ENCODE measurements around the gene PANX2. TPM values are rescaled to one million over a fixed set of nuclear protein-coding genes. Genes with fewer than 3 reads are reported as not detected.

PANX2 gene
- total and polyA plus RNA-seq, 2 of the 13 experiments (the other 11 are each of a cell fraction or from before 2014, with no cell fraction given), result 0.15 to 1.1 TPM

DNA sequence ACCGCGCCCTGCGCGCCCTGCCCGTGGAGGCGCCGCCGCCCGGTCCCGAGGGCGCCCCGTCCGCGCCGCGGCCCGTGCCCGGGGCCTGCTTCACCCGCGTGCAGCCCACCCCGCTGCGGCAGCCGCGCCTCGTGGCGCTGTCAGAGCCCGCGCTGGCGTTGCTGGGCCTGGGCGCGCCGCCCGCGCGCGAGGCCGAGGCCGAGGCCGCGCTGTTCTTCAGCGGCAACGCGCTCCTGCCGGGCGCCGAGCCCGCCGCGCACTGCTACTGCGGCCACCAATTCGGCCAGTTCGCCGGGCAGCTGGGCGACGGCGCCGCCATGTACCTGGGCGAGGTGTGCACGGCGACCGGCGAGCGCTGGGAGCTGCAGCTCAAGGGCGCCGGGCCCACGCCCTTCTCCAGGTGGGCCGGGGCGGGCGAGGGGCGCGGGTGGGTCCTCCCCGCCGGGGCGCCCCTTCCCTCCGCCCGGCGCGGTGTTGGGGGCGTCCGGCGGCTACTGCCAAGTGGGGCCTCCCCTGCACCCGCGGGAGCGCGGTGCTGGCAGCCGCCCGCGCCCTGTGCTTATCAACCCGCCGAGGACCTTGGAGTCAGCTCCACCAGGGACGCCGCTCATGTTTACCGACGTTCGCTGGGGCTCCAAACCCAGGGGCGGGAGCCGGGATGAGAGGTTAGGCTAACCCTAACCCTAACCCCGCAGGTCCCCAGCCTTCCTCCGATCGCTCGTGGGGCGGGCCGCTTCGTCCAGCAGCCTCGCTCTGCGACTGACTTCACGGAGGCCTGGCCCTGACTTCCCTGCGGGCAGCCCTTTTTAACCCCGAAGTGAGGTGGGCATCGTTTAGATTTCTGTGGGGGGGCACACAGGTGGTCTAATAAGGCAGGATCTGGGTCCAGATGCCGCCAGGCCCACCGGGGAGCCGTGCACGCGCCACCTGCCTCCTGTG lies 30.9 kb downstream of the PANX2 start (continued):
- TF ChIP-seq, protein P1, sequence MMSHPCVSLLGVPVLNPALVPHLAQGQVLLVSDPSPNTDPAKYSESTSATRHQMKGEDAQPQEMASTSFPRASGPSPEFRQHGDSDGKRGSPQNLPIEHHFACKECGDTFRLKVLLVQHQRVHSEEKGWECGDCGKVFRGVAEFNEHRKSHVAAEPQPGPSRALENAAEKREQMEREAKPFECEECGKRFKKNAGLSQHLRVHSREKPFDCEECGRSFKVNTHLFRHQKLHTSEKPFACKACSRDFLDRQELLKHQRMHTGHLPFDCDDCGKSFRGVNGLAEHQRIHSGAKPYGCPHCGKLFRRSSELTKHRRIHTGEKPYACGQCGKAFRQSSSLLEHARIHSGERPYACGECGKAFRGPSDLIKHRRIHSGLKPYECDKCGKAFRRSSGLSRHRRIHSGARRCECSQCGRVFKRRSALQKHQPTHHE (CRISPR knock-in tag; IDR thresholded peaks at IDR 0.05; ENCODE audit: borderline replicate concordance), result 0 out of 2 replicates have a peak, but pooled peaks have one; percentile 8
- TF ChIP-seq, protein P2, sequence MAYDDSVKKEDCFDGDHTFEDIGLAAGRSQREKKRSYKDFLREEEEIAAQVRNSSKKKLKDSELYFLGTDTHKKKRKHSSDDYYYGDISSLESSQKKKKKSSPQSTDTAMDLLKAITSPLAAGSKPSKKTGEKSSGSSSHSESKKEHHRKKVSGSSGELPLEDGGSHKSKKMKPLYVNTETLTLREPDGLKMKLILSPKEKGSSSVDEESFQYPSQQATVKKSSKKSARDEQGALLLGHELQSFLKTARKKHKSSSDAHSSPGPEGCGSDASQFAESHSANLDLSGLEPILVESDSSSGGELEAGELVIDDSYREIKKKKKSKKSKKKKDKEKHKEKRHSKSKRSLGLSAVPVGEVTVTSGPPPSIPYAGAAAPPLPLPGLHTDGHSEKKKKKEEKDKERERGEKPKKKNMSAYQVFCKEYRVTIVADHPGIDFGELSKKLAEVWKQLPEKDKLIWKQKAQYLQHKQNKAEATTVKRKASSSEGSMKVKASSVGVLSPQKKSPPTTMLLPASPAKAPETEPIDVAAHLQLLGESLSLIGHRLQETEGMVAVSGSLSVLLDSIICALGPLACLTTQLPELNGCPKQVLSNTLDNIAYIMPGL (CRISPR knock-in tag; IDR thresholded peaks at IDR 0.05; ENCODE audit: borderline replicate concordance in 1 of 2, low read depth in 1 of 2), result peak in 1 of 2 experiments; percentile 16; a peak in 1 of 4 replicates
- TF ChIP-seq YEATS4 (CRISPR knock-in tag; IDR thresholded peaks at IDR 0.05; ENCODE audit: borderline replicate concordance) (peak; percentile 24; the same call in 1 of the 2 replicates), AGO2 (optimal IDR thresholded peaks at IDR 0.05; ENCODE audit: low read depth, low read length) (peak; percentile 75), TAF15 (IDR thresholded peaks at IDR 0.05; ENCODE audit: low read depth, low read length, poor library complexity, severe bottlenecking) (no peak), NAIF1 (CRISPR knock-in tag; IDR thresholded peaks at IDR 0.05; ENCODE audit: borderline replicate concordance) (no peak)
- TF ChIP-seq, protein P3, sequence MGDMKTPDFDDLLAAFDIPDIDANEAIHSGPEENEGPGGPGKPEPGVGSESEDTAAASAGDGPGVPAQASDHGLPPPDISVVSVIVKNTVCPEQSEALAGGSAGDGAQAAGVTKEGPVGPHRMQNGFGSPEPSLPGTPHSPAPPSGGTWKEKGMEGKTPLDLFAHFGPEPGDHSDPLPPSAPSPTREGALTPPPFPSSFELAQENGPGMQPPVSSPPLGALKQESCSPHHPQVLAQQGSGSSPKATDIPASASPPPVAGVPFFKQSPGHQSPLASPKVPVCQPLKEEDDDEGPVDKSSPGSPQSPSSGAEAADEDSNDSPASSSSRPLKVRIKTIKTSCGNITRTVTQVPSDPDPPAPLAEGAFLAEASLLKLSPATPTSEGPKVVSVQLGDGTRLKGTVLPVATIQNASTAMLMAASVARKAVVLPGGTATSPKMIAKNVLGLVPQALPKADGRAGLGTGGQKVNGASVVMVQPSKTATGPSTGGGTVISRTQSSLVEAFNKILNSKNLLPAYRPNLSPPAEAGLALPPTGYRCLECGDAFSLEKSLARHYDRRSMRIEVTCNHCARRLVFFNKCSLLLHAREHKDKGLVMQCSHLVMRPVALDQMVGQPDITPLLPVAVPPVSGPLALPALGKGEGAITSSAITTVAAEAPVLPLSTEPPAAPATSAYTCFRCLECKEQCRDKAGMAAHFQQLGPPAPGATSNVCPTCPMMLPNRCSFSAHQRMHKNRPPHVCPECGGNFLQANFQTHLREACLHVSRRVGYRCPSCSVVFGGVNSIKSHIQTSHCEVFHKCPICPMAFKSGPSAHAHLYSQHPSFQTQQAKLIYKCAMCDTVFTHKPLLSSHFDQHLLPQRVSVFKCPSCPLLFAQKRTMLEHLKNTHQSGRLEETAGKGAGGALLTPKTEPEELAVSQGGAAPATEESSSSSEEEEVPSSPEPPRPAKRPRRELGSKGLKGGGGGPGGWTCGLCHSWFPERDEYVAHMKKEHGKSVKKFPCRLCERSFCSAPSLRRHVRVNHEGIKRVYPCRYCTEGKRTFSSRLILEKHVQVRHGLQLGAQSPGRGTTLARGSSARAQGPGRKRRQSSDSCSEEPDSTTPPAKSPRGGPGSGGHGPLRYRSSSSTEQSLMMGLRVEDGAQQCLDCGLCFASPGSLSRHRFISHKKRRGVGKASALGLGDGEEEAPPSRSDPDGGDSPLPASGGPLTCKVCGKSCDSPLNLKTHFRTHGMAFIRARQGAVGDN (CRISPR knock-in tag; IDR thresholded peaks at IDR 0.05), result peak; percentile 68
- TF ChIP-seq, protein P4, sequence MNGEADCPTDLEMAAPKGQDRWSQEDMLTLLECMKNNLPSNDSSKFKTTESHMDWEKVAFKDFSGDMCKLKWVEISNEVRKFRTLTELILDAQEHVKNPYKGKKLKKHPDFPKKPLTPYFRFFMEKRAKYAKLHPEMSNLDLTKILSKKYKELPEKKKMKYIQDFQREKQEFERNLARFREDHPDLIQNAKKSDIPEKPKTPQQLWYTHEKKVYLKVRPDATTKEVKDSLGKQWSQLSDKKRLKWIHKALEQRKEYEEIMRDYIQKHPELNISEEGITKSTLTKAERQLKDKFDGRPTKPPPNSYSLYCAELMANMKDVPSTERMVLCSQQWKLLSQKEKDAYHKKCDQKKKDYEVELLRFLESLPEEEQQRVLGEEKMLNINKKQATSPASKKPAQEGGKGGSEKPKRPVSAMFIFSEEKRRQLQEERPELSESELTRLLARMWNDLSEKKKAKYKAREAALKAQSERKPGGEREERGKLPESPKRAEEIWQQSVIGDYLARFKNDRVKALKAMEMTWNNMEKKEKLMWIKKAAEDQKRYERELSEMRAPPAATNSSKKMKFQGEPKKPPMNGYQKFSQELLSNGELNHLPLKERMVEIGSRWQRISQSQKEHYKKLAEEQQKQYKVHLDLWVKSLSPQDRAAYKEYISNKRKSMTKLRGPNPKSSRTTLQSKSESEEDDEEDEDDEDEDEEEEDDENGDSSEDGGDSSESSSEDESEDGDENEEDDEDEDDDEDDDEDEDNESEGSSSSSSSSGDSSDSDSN (CRISPR knock-in tag; IDR thresholded peaks at IDR 0.05), result peak; percentile 63; the same call in 1 of the 2 replicates

All from HepG2 (cell line).